ENCODE data around the gene AGBL1.

DNA sequence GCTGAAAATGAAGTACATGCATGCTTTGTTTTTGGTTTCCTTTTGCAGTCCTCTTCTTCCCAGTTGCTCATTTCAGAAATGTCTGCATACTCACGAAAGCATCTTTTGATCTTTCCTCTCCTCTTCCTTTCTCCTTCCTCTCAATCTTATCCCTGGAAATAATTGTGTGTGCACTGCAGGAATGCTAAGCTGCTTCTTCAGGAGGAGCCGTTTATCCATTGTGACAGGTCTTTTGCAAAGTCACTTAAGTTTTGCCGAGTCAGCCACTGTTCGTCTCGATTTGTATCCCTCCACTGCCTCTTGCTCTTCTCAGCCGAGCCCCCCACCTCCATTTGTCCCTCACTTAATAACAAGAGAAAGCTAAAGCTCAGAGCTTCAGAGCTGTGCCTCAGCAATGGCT is 597.6 kb downstream of the AGBL1 start:
- TF ChIP-seq CTCF (IDR thresholded peaks at IDR 0.05) (no peak), POLR2A (IDR thresholded peaks at IDR 0.05) (no peak), POLR2AphosphoS5 (IDR thresholded peaks at IDR 0.05) (no peak)

Measured in prostate gland (tissue), 2 donors.